AML-193 (cell line): ENCODE results near the gene ATXN1L.
"Not testable (repeated sequence)": the region's sequence is repeated elsewhere in the genome, so short reads cannot be mapped to it uniquely, and the experiment has no call there.

Experiments
- DNase-seq, 2 experiments: peaks; one replicate each; lab custom pipeline; 2025; lab: John Stamatoyannopoulos, UW

ATXN1L gene, protein sequence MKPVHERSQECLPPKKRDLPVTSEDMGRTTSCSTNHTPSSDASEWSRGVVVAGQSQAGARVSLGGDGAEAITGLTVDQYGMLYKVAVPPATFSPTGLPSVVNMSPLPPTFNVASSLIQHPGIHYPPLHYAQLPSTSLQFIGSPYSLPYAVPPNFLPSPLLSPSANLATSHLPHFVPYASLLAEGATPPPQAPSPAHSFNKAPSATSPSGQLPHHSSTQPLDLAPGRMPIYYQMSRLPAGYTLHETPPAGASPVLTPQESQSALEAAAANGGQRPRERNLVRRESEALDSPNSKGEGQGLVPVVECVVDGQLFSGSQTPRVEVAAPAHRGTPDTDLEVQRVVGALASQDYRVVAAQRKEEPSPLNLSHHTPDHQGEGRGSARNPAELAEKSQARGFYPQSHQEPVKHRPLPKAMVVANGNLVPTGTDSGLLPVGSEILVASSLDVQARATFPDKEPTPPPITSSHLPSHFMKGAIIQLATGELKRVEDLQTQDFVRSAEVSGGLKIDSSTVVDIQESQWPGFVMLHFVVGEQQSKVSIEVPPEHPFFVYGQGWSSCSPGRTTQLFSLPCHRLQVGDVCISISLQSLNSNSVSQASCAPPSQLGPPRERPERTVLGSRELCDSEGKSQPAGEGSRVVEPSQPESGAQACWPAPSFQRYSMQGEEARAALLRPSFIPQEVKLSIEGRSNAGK

DNA sequence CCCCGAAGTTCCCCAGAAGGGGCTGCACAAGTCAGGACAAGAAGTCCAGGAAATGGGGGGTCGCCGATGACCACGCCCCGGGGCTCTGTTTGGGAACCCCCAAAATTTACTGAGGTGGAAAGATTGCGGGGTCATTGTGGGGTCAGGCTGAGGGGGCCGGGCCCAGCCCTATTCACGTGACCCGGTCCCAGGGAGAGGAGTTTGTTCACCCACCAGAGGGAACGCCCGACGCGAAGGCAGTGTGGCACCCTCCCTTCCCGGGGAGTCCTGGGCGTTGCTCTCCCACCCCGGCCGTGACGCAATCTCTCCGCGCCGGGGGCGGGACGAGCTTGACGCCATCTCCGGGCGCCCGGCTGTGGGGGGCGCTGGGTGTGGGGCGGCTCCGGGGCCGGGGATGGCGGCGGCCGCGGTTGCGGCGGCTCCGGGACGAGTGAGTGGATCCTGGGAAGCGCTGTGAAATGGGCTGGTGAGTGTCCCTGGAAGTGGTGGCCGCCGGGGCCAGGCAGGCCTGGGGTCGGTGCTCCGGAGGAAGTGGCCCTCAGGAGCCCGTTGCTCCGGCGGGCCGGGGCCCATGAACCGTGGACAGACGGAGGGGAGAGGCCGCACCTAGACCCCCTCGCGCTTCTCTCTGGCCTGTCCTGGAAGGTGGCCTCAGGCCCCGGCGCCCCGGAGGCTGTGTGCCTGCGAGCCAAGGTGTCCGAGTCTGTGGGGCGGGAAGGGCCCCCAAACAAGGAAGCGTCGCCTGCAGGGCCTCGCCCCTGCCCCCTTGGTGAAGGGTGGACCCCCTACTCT lies at the start of gene ATXN1L:
ATXN1L (plus strand) TSS at position 338 of the 792 bp plus-strand sequence. CDS start 3,765 bp downstream, outside the sequence.
- peak; percentile 74 to 75 for DNase-seq

- no peak for DNase-seq
Observed at GRCh38 chr16:71796501-71797097, 49.2 kb upstream of the ATXN1L start.

- DNase-seq: no peak
Observed at GRCh38 chr16:71803305-71803690, 42.5 kb upstream of the ATXN1L start.

DNA sequence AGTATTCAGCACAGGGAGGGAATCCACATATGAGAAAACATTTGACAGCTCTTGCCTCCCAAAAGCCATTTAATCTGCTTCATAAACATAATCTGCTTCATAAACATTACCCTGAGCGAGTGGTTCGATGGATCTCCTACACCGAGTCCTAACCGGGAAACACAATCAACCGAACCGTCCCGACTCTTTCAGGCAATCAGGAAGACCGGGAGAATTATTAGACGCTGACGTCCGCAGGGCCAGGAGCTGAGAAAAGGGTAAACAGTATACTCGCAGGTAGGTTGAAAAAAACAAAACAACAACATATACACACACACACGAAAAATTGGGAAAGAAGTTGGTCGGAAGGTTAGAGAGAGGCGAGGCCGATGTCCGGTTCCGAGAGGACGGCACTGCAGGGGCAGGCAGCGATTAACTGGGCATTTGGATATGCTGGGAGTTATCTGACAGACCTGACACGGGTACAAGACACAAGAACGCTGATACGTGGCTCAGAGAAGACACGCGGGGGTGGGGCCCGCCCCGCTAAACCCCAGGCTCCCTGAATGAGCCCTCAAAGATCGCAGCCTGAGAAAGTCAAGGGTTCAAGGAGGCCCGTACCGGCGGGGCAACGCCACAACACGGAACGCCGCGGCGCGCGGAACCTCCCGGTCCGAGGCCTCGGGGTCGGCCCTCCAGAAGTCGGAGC lies 37.7 kb upstream of the ATXN1L start:
- DNase-seq: peak; percentile 4 to 11

DNA sequence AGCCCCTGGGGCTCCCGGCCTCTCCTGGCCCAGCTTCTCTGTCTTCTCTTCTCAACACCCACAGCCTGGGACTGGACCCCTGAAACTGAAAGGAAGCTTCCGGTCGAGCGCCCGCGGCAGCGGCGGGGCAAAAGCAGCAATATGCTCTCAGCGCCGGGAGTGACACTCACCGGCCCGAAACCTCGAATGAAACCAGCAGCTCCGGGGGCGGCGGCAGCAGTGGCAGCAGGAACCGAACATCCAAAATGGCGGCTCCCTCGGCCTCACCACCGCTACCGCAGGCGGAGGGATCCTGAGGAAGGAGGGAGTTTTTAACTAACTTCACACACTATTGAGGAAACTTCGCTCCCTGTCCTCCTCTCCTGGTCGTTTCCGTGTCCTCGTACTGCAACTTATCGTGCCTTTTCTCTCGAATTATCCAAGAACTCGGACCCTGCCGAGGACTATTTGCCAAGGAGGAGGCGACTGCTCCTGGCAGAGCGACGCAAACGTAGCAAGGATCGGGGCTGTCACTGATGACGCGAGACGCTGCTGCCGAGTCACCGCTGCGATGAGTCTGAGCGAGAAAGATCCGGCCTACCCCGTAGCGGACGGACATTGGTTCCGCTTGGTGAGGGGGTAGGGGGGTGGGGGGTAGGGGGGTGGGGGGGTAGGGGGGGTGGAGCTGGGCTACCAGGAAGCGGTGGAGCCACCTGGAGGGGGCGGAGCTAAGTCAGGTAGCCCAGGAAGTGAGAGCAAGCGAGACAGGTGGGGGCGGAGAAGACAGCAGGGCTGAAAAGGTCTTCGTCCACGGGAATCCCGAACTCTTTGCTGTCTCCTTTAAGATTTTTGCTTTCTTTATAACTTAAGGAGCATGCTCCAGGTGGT lies 37.0 kb upstream of the ATXN1L start, which contains the start of gene AP1G1:
AP1G1 (minus strand) TSS at position 242 of the 867 bp plus-strand sequence. CDS start 19,355 bp downstream, outside the sequence.
- DNase-seq: peak; percentile 87 to 92

- not testable (repeated sequence) for DNase-seq
Observed at GRCh38 chr16:71810155-71810530, 35.6 kb upstream of the ATXN1L start.

DNA sequence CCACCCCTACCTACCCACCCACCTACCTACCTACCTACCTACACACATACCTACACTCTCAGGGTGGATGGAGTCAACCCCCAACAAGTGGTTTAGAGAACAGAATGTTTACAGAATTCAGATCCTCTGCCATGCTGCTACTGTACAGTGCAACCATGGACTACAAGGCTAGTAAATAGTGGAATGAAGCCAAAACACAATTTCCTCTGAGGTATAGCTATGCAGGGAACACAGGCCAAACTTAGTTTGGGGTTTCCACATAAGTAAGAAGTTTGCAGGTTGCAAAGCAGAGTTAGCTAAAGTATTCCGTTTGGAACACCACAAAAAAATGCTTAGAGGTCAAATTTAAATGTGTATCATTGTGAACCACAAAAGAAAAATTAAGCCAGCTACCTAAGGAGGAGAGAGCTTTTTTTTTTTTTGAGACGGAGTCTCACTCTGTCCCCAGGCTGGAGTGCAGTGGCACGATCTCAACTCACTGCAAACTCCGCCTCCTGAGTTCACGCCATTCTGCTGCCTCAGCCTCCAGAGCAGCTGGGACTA lies 34.4 kb upstream of the ATXN1L start:
- DNase-seq: peak in 1 of 2 experiments; percentile 2

- not testable (repeated sequence) for DNase-seq
Observed at GRCh38 chr16:71817155-71817500, 28.6 kb upstream of the ATXN1L start.

GRCh38 chr16:71826533-71827017 lies 19.2 kb upstream of the ATXN1L start:
- no peak for DNase-seq

GRCh38 chr16:71830359-71830758 lies 15.4 kb upstream of the ATXN1L start:
- DNase-seq: no peak

DNA sequence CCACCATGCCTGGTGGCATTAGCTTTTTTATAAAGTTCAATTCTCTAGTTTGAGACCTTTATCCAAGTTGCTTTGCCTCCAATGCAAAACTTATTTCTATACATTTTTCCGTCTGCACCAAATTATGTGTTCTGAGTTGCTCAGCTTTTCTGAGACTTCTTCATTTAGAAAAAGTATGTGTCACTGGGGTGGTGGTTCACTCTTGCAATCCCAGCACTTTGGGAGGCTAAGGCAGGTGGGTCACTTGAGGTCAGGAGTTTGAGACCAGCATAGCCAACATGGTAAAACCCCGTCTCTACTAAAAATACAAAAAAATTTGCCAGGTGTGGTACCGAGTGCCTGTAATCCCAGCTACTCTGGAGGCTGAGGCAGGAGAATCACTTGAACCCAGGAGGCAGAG lies 14.1 kb upstream of the ATXN1L start:
- not testable (repeated sequence) for DNase-seq

DNA sequence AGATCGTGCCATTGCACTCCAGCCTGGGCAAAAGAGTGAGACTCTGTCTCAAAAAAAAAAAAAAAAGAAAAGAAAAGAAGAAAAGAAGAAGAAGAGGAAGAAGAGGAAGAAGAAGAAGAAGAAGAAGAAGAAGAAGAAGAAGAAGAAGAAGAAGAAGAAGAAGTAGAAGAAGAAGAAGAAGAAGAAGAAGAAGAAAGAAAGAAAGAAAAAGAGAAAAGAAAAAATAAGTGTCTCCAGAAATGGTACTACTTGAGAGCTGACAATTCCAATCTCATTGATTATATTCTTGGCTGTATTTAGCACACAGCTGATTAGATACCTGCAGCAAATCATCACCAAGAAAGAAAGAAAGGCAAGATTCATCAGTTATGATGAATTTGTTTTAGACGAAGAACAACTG lies 13.7 kb upstream of the ATXN1L start:
- DNase-seq: not testable (repeated sequence)

DNA sequence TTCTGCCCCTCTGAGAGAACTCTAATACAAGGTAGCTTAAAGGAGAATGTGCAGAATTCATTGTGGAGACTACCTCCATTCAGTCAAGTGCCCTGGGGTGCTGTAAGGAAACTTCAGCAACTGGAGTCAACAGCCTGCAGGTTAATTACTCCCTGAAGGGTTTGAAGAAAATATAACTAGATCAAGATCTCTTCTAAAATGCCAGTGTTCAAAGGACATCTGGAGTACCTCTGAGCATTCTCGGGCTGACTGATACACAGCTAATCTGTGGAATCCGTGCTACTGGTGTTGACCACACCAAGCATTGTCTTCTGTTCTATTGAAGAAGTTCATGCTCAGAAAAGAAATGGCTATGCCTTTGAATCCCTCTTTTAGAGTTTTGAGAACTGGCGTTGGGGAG lies 11.5 kb upstream of the ATXN1L start:
- DNase-seq: no peak

DNA sequence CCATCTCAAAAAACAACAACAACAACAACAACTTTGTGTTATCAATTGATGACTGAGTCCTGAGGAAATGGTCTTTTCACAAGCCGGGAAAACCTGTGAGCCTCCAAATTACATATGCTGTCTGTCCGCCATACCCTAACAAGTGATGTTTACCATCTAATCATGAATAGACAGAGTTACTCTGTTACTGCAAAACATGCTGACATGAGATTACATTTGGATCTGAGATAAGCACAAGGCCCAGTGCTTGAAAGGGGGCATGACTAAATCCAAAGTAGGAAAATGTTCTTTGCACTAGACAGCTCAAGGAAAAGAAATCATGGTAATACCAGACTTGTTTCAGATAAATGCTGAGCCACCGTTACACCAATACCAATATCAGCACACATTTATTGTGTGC lies 8.6 kb upstream of the ATXN1L start:
- no peak for DNase-seq

DNA sequence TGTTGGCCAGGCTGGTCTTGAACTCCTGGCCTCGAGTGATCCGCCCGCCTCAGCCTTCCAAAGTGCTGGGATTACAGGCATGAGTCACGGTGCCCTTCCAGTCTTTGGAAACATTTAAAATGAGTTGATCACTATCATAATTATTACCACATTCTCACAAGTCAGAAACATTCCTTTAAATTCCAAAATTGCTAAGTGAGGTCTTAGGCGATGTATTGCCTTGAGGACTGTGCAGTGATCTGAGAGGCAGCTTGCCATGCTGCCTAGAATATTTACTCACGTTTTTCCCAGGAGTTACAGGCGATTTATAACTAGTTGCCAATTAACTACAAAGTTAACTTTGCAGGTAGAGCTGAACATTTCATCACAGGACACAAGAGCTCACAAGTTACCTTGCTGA lies 5.7 kb upstream of the ATXN1L start:
- no peak for DNase-seq

DNA sequence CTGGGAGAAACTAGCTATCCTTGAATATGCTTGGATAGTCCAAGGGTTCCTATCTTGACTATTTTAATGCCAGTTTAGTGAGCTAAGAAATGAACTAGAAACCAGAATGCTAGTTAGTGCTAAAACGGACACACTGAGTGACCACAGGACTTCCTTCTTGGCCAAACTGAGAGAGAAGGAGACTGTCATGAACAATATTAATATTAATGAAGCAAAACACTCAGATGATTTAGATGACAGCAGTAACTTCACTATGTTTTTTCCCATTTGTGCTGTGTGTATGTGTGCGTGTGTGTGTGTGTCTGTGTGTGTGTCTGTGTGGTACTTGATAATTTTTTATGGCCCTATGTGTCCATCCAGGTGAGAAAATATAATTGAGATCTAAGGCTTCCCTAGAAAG lies 2.2 kb upstream of the ATXN1L start:
- no peak for DNase-seq

DNA sequence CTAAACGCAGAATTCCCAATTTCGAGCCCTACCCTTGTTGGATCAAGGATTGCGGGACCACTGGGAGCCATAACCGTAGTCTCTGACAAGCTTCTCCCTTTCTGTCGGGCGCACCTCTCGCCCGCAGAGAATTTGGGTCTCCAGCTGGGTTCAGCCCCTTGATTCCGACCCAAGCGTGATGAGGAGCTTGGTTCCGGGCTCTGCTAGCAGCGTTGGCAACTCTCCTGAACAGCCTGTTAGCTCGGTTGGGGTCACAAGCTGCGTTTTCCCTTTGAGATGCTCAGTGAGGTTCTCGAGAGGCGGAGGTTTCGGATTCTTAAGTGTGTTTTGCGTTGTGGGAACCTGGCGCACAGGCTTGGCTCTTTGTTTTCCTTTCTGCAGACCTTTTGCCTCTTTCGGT lies 655 bp downstream of the ATXN1L start:
- no peak for DNase-seq

DNA sequence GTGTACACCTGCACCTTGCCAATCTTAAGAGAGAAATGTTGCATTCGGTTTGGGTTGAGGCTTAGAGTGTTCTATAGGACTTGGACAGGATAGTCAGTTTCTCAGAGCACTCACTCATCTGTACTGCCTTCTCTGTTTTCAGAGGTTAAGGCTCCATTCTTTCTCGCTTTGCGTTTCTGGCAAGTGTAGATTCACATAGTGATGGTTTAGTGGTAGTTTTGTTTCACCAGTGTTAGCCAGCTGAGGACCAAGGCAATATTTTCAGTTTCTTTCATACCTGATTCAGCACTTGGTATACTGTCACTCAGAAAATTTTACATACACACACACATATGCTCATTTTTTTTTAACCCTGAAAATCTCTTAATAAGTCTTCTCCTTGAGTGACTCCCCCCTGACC lies 1.3 kb downstream of the ATXN1L start:
- DNase-seq: no peak

DNA sequence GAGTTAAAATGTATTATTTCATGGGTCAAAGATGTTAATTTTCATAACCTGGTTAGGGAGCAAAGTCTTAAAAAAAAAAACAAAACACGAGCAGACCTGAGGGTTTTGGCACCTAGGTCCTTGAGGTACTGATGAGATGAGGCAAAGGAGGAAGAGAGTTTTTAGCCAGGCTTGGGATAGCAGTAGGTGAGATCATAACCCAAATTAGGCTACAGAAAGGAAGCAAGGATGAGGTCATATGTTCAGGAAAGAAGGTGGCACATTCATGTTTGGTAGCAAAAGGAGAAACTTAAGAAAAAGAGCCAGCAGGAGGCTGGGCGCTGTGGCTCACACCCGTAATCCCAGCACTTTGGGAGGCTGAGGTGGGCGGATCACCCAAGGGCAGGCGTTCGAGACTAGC lies 2.8 kb downstream of the ATXN1L start:
- DNase-seq: no peak

- no peak for DNase-seq
Observed at GRCh38 chr16:71851746-71852145, 6.0 kb downstream of the ATXN1L start.
